Hematopoietic multipotent progenitor cell (in vitro differentiated cells): ENCODE data around the gene CCDC177. TPM values are rescaled to one million over a fixed set of nuclear protein-coding genes. Genes with fewer than 3 reads are reported as not detected.

Source experiments
- DNase-seq, 3 donors: peaks; one replicate each; pipeline ENCODE4 v3.0.0-alpha.2; 2011 to 2015; ENCODE audit warnings: low read depth in 2 of 3, low spot score in 2 of 3
- total RNA-seq: library from RNA; depleted of rRNA; stranded (reverse); fragments of >200 nt; gene quantifications from one replicate; pipeline ENCODE4 v1.2.3, GENCODE V29; 2012

The CCDC177 gene
- total RNA-seq, 1 donor, result under 0.01 TPM

DNA sequence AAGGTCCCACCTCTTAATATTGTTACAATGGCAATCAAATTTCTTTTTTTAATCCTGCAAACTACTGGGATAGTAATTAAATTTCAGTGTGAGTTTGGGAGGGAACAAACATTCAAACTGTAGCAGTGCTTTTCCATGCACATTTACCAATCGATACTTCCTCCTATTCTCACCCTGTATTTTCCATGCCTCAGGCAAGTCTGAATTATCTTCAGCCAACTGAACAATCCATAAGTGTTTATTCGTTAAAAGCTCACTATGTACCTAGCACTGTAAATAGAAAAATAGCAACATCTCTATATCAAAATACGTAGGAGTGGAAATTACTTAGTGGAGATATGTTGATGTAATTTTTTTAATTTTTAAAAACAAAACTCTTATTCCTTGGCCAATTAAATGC lies 43.5 kb downstream of the CCDC177 start:
- DNase-seq, result no peak

DNA sequence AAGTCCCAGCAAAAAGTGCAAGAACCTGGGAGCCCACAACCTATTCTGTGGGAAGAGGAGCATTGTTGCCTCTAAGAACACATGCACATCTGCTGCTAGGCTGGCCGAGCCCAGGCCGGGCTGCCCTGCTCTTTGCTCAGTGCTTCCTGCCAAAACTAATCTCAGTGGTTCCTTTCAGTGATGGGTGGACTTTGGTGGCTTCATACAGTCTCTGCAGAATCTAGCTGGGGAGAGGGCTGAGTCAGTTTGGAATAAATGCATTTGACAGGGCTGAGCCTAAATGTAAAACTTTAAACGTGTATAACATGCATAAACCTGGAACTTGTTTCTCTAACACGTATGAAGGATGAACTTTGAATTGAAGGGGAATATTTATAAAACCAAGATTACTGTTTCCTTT lies 44.6 kb downstream of the CCDC177 start:
- DNase-seq, result no peak

DNA sequence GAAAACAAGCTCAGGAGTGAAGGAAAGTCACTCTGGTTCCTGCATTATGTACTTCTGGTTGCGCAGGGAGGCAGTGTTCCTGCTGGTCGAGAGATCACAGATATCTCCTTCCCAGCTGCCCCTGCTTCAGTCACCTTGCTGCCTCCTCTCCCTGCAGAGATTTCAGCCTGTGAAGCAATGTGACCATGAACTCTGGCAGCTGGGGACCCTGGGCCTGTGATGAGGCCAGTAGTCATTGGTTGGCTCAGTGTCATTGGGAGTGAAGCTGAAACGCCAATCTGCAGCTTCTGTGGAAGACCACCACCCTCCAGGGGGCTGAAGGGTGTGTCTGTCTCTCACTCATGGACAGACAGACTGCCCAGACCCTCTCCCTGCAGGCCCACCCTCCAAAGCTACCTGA lies 45.1 kb downstream of the CCDC177 start:
- no peak for DNase-seq

DNA sequence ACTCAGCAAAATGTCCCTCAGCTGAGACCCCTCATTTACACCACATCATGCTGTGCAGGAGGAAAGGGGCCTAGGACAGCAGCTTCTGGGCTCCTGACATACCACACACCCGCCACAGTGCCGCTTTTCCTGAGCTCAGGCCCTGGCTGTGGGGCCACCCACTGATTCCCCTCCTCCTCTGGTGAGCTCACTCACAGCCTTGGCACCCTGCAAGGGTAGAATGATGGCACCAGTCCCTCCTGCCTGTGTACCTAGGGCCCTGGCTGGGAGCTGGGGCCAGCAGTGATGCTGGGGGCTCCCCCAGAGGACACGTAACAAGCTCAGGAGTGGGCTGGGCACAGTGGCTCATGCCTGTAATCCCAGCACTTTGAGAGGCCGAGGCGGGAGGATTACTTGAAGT lies 45.7 kb downstream of the CCDC177 start:
- no peak for DNase-seq

DNA sequence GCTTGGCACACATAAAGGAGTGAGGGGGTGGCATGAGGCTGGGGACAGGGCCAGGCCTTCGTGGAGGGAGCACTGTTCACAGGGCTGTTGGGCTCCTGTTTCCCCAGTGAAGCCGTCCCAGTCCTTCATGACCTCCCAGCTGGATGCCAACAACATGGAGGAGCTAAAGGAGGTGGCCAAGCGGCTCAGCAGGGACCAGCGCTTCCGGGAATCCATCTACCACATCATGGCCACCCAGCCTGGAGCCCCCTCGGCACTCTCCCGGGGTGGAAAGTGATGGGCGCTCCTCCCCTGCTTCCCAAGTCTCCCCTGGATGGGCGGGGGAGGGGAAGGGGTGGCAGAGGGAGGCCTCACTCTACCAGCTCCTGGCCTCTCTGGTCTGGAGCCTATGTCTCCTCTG lies 46.5 kb downstream of the CCDC177 start:
- DNase-seq, result no peak

DNA sequence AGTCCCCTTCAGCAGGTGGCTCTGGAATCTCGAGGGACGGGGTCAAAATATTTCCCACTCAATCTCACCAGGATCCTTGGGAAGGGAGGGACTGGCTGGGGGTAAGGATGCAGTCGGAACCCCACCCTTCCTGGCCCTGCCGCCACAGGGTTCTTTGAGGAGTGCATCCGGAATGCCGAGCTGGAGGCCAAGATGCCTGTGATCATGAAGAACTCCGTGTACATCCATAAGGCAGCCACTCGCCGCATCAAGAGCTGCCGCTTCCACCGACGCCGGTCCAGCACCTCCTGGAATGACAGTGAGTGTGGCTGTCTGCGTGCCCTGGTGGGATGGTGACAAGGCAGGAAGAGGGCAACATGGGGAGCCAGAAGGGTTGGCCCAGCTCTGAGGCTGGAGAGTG lies 47.0 kb downstream of the CCDC177 start:
- no peak for DNase-seq

DNA sequence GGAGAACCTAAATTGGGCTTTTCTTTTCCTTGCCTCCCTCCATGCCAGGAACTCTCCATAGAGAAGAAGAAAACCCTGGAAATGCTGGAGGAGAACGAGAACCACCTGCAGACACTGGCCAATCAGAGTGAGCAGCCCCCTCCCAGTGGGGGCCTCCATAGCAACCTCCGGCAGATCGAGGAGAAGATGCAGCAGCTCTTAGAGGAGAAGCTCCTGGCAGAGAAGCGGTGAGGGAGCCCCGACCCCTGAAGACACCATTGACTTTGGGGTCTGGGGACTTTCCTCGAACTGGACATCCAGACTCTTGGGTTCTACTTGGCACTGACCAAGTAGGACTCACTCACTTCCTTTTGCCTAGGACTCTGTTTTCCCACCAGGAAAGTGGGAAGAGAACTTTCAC lies 48.8 kb downstream of the CCDC177 start:
- DNase-seq, result no peak

DNA sequence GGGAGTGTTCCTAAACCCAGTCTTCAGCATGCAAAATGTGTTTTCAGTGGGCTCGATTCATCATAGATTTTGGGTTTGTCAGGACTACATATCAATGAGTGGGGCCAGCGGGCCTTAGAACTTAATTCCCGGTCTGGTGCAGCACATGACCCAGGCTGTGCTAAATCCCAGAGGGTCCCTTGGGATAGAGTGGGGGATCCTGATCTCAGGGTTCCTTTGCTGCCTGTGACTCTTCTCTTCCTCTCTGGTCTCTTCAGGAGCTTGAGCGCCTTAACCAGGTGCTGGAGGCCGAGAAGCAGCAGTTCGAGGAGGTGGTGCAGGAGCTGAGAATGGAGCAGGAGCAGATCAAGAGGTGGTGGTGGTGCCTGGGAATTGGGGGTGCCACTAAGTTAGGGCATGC lies 52.6 kb downstream of the CCDC177 start:
- DNase-seq, result no peak

Other genes starting within 250 kb of the CCDC177 start
- gene ERH, start 176.6 kb downstream of the CCDC177 start, total RNA-seq, result 54.4 TPM
- 86.2 TPM for gene SLC39A9, start 176.2 kb downstream of the CCDC177 start, total RNA-seq
- under 0.01 TPM for gene PLEKHD1, start 90.1 kb downstream of the CCDC177 start, total RNA-seq
- gene SUSD6, start 36.7 kb upstream of the CCDC177 start, total RNA-seq, result 23.4 TPM
- 191 TPM for gene SRSF5, start 192.3 kb upstream of the CCDC177 start, total RNA-seq
- gene SLC10A1, start 222.4 kb upstream of the CCDC177 start, total RNA-seq, result not detected